IMR-90 (cell line): ENCODE data around the gene RNU5D-1. TPM values are rescaled to one million over a fixed set of nuclear protein-coding genes. Genes with fewer than 3 reads are reported as not detected.

ENCODE experiments used
- ATAC-seq: fragments of 200-7000 bp; cut with Tn5 transposase; 2 replicates; pipeline ENCODE4 v1.9.1; 2020; ENCODE audit warnings: low read depth, mild to moderate bottlenecking, moderate library complexity
- BruUV-seq: library from RNA; stranded (reverse); fragments of 400-500 nt; replicated peaks from 2 replicates; lab custom pipeline; 2021; lab: Mats Ljungman, UMichigan
- CTCF ChIA-PET: fragments of 300-600 bp; formaldehyde crosslinking; extraction: SDS; loops from one replicate; lab custom pipeline; 2021; ENCODE audit warnings: antibody characterized with exemption; lab: Yijun Ruan, JAX
- POLR2A ChIA-PET: fragments of 300-600 bp; sonication (Branson Sonifier 250); formaldehyde crosslinking; loops from one replicate; lab custom pipeline; 2022; ENCODE audit warnings: antibody characterized with exemption; ENCODE audit not compliant: unreplicated experiment; lab: Charles Lee
- DNase-seq: peaks from one replicate; pipeline ENCODE4 v3.0.0; 2013
- H2AFZ ChIP-seq: replicated peaks from 2 replicates; pipeline ENCODE3; 2013; ENCODE audit warnings: low read length, mild to moderate bottlenecking; ENCODE audit not compliant: poor library complexity
- H2AK5ac ChIP-seq: 2 replicates; pipeline ENCODE4 v1.6.1; 2013; ENCODE audit warnings: low read depth, low read length, inconsistent platforms
- H2AK9ac ChIP-seq: replicated peaks from 2 replicates; pipeline ENCODE3; 2013; ENCODE audit warnings: mild to moderate bottlenecking, low read depth, low read length, moderate library complexity; ENCODE audit not compliant: poor library complexity
- H2BK120ac ChIP-seq: 2 replicates; pipeline ENCODE4 v1.6.1; 2013; ENCODE audit warnings: low read depth, low read length, inconsistent platforms
- H2BK15ac ChIP-seq: 3 replicates; pipeline ENCODE4 v1.6.1; 2013; ENCODE audit warnings: low read depth, low read length, inconsistent platforms
- H2BK20ac ChIP-seq: 2 replicates; pipeline ENCODE4 v1.6.1; 2013; ENCODE audit warnings: low read depth, mild to moderate bottlenecking, inconsistent platforms, low read length, moderate library complexity
- H2BK5ac ChIP-seq: 2 replicates; pipeline ENCODE4 v1.6.1; 2013; ENCODE audit warnings: mild to moderate bottlenecking, low read depth, low read length, inconsistent platforms; ENCODE audit not compliant: poor library complexity, severe bottlenecking
- H3K14ac ChIP-seq: replicated peaks from 2 replicates; pipeline ENCODE4 v1.6.1; 2013; ENCODE audit warnings: low read depth, low read length, inconsistent platforms
- H3K18ac ChIP-seq: 2 replicates; pipeline ENCODE4 v1.6.1; 2013; ENCODE audit warnings: low read depth, low read length, control low read depth
- H3K23ac ChIP-seq: 2 replicates; pipeline ENCODE4 v1.6.1; 2013; ENCODE audit warnings: low read depth, low read length, inconsistent platforms
- H3K27ac ChIP-seq: 2 replicates; pipeline ENCODE4 v1.5.1; 2013; ENCODE audit warnings: mild to moderate bottlenecking, control low read depth, low read length; ENCODE audit not compliant: insufficient read depth
- H3K27me3 ChIP-seq: 2 replicates; pipeline ENCODE4 v1.6.1; 2013; ENCODE audit warnings: low read length; ENCODE audit not compliant: control insufficient read depth, insufficient read depth
- H3K36me3 ChIP-seq: 2 replicates; pipeline ENCODE4 v1.6.1; 2013; ENCODE audit warnings: low read length, mixed read lengths; ENCODE audit not compliant: control insufficient read depth, insufficient read depth
- H3K4ac ChIP-seq: 2 replicates; pipeline ENCODE4 v1.6.1; 2013; ENCODE audit warnings: low read depth, low read length, inconsistent platforms
- H3K4me1 ChIP-seq: 2 replicates; pipeline ENCODE4 v1.6.1; 2013; ENCODE audit warnings: low read length, mixed read lengths; ENCODE audit not compliant: control insufficient read depth, insufficient read depth
- H3K4me2 ChIP-seq: 2 replicates; pipeline ENCODE4 v1.6.1; 2013; ENCODE audit warnings: low read depth, mild to moderate bottlenecking, control low read depth, low read length, moderate library complexity
- H3K4me3 ChIP-seq: 2 replicates; pipeline ENCODE4 v1.5.1; 2013; ENCODE audit warnings: low read depth, mild to moderate bottlenecking, control low read depth, low read length, moderate library complexity; ENCODE audit not compliant: insufficient read depth
- H3K56ac ChIP-seq: 2 replicates; pipeline ENCODE4 v1.6.1; 2013; ENCODE audit warnings: low read length, inconsistent platforms; ENCODE audit not compliant: insufficient read depth; ENCODE audit errors: extremely low read depth
- H3K79me1 ChIP-seq, 2 experiments: 2 replicates each; pipeline ENCODE4 v1.6.1; 2013; ENCODE audit warnings: low read length in 2 of 2, inconsistent platforms in 1 of 2, low read depth in 1 of 2
- H3K9ac ChIP-seq: 2 replicates; pipeline ENCODE4 v1.6.1; 2013; ENCODE audit warnings: low read depth, low read length, control low read depth
- H3K9me1 ChIP-seq: 2 replicates; pipeline ENCODE4 v1.6.1; 2013; ENCODE audit warnings: low read length, inconsistent platforms; ENCODE audit not compliant: insufficient read depth
- H3K9me3 ChIP-seq: 2 replicates; pipeline ENCODE4 v1.6.1; 2013; ENCODE audit warnings: low read length; ENCODE audit not compliant: control insufficient read depth, insufficient read depth
- H4K20me1 ChIP-seq: 2 replicates; pipeline ENCODE4 v1.6.1; 2013; ENCODE audit warnings: low read length, inconsistent platforms; ENCODE audit not compliant: insufficient read depth
- H4K5ac ChIP-seq: 2 replicates; pipeline ENCODE4 v1.6.1; 2013; ENCODE audit warnings: mild to moderate bottlenecking, low read depth, low read length, control low read depth
- H4K8ac ChIP-seq, 2 experiments: 2 replicates each; pipeline ENCODE4 v1.6.1; 2013; ENCODE audit warnings: low read depth in 2 of 2, low read length in 2 of 2, control low read depth in 1 of 2, inconsistent platforms in 1 of 2
- H4K91ac ChIP-seq: 2 replicates; pipeline ENCODE4 v1.6.1; 2013; ENCODE audit warnings: low read depth, low read length, inconsistent platforms; ENCODE audit not compliant: insufficient read depth
- BHLHE40 ChIP-seq: fragments of 150-350 bp; IDR thresholded peaks from 2 replicates; pipeline ENCODE4 v1.6.1; 2016; ENCODE audit warnings: mild to moderate bottlenecking, low read depth, low read length
- MAFK ChIP-seq: IDR thresholded peaks from 2 replicates; pipeline ENCODE4 v1.6.1; 2012; ENCODE audit warnings: low read depth, low read length, improper control_type of control experiment
- MAZ ChIP-seq: IDR thresholded peaks from 2 replicates; pipeline ENCODE4 v1.6.1; 2012; ENCODE audit warnings: low read depth, mild to moderate bottlenecking, low read length, improper control_type of control experiment, moderate library complexity, borderline replicate concordance
- MXI1 ChIP-seq: IDR thresholded peaks from 2 replicates; pipeline ENCODE4 v1.6.1; 2012; ENCODE audit warnings: low read depth, mild to moderate bottlenecking, low read length, moderate library complexity, borderline replicate concordance
- NFE2L2 ChIP-seq: fragments of 150-350 bp; IDR thresholded peaks from 2 replicates; pipeline ENCODE4 v1.6.1; 2016; ENCODE audit warnings: low read depth, mild to moderate bottlenecking, low read length
- POLR2A ChIP-seq: IDR thresholded peaks from 2 replicates; pipeline ENCODE4 v1.6.1; 2012; ENCODE audit warnings: mild to moderate bottlenecking, low read depth, low read length
- SMC3 ChIP-seq: fragments of 150-350 bp; IDR thresholded peaks from 2 replicates; pipeline ENCODE4 v1.6.1; 2016; ENCODE audit warnings: low read depth, mild to moderate bottlenecking, antibody characterized with exemption, low read length, moderate library complexity
- WGBS, 2 experiments: methylation state at CpG; one replicate each; pipeline versions ENCODE4 v1.1.5 to v1.1.7; 2013; ENCODE audit warnings: missing lambda C conversion rate in 2 of 2; ENCODE audit not compliant: insufficient read length in 1 of 2; ENCODE audit errors: extremely low coverage in 2 of 2; 5-methylcytosine and 5-hydroxymethylcytosine counted together
- dilution Hi-C: fragments of 300-500 bp; cut with HindIII; formaldehyde crosslinking; loops from one replicate; pipeline ENCODE4 v1.14.3; 2018; ENCODE audit warnings: low sequenced_read_pairs; ENCODE audit not compliant: unreplicated experiment
- in situ Hi-C: fragments of 300-500 bp; cut with MboI; formaldehyde crosslinking; loops from 3 replicates; pipeline ENCODE4 v1.14.3; 2019; ENCODE audit warnings: low sequenced_read_pairs, inconsistent platforms, mixed read lengths
- intact Hi-C: fragments of 100-400 bp; cut with micrococcal nuclease; formaldehyde crosslinking; loops from 2 replicates; pipeline ENCODE4 v1.10.0; 2022
- polyA plus RNA-seq, 3 experiments: library from polyadenylated mRNA; depleted of rRNA; stranded (reverse); fragments of >200 nt; gene quantifications; 2 replicates each; pipeline ENCODE4 v1.2.3, GENCODE V29; 2012; ENCODE audit warnings: low replicate concordance in 1 of 3
- total RNA-seq: library from RNA; depleted of rRNA; stranded (reverse); fragments of >200 nt; gene quantifications from 2 replicates; pipeline ENCODE4 v1.2.3, GENCODE V29; 2012
- TF ChIP-seq, protein P1 (sequence below): fragments of 150-350 bp; IDR thresholded peaks from 2 replicates; pipeline ENCODE4 v1.6.1; 2016; ENCODE audit warnings: low read depth, mild to moderate bottlenecking, low read length, moderate library complexity, borderline replicate concordance

Gene RNU5D-1
- total and polyA plus RNA-seq, 2 of the 4 experiments (the other 2 are of a cell fraction): not detected

GRCh38 chr1:44698138-44698537 lies 32.8 kb downstream of the RNU5D-1 start:
- Histone ChIP-seq H3K27me3 (peaks cover 13% of the 10 kb centered on the region), H2AFZ (no peak overlapping the region), H4K91ac (no peak overlapping the region), H2BK5ac (no peak overlapping the region), H3K23ac (no peak overlapping the region), H2AK9ac (no peak overlapping the region), H4K8ac (no peak overlapping the region), H3K56ac (no peak overlapping the region), H3K9me1 (no peaks in the 10 kb centered on the region), H3K18ac (no peak overlapping the region), H2BK120ac (no peak overlapping the region), H3K9me3 (no peaks in the 10 kb centered on the region), H2AK5ac (no peak overlapping the region), H3K4me1 (peaks cover 2% of the 10 kb centered on the region; the same call in 1 of the 2 replicates), H3K4me2 (no peak overlapping the region), H3K79me1 (no peaks in the 10 kb centered on the region), H3K14ac (no peak overlapping the region), H4K20me1 (no peaks in the 10 kb centered on the region), H2BK20ac (no peak overlapping the region), H4K5ac (no peak overlapping the region), H3K27ac (no peak overlapping the region), H3K4me3 (no peak overlapping the region), H3K4ac (no peak overlapping the region), H2BK15ac (no peak overlapping the region), H3K9ac (no peak overlapping the region), H3K36me3 (no peaks in the 10 kb centered on the region)
- in situ Hi-C loops (no loop called here), dilution Hi-C loops (no loop called here), intact Hi-C loops (no loop called here)
- no CpG with 5 or more reads among the region's 3 CpGs for WGBS, 2 experiments
- ATAC-seq (no peak), DNase-seq (no peak)
- POLR2A ChIA-PET: no interaction called here
- CTCF ChIA-PET: no interaction called here
- no peak for TF ChIP-seq MXI1
- TF ChIP-seq MAFK: no peak
- no peak for TF ChIP-seq NFE2L2
- no peak for TF ChIP-seq POLR2A
- TF ChIP-seq, protein P1, sequence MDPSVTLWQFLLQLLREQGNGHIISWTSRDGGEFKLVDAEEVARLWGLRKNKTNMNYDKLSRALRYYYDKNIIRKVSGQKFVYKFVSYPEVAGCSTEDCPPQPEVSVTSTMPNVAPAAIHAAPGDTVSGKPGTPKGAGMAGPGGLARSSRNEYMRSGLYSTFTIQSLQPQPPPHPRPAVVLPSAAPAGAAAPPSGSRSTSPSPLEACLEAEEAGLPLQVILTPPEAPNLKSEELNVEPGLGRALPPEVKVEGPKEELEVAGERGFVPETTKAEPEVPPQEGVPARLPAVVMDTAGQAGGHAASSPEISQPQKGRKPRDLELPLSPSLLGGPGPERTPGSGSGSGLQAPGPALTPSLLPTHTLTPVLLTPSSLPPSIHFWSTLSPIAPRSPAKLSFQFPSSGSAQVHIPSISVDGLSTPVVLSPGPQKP: no peak
- TF ChIP-seq BHLHE40: no peak
- no peak for TF ChIP-seq MAZ
- no peak for TF ChIP-seq SMC3
- no TSS peak for BruUV-seq
